T-helper 17 cell (primary cell): Measurements from ENCODE around the gene RIMBP2. TPM values are rescaled to one million over a fixed set of nuclear protein-coding genes. Genes with fewer than 3 reads are reported as not detected.

Experiments
- ATAC-seq: fragments of 150-1000 bp; cut with Tn5 transposase; 2 replicates; pipeline ENCODE4 v1.10.0; 2021; ENCODE audit warnings: mild to moderate bottlenecking, moderate library complexity
- DNase-seq, 3 donors: peaks; one replicate each; pipeline versions ENCODE4 v3.0.0 to v3.0.0-alpha.2; 2020 to 2021
- H3K9me3 ChIP-seq: one replicate; pipeline ENCODE4 v1.7.0; 2013; ENCODE audit warnings: low read length, mild to moderate bottlenecking; ENCODE audit not compliant: control insufficient read depth, poor library complexity, severe bottlenecking
- H3K27ac Mint-ChIP-seq: one replicate; pipeline ENCODE4 v1.8.0; 2022; ENCODE audit warnings: mild to moderate bottlenecking, moderate library complexity, mixed read lengths
- H3K27me3 Mint-ChIP-seq: one replicate; pipeline ENCODE4 v1.8.0; 2022; ENCODE audit warnings: mixed read lengths
- H3K36me3 Mint-ChIP-seq: one replicate; pipeline ENCODE4 v1.8.0; 2022; ENCODE audit warnings: low read depth, mixed read lengths
- H3K4me1 Mint-ChIP-seq: one replicate; pipeline ENCODE4 v1.8.0; 2022; ENCODE audit warnings: mild to moderate bottlenecking, mixed read lengths
- H3K4me3 Mint-ChIP-seq: one replicate; pipeline ENCODE4 v1.8.0; 2022; ENCODE audit warnings: mild to moderate bottlenecking, moderate library complexity, mixed read lengths
- total RNA-seq, 4 donors: library from RNA in 2 of 4; stranded (reverse) in 2 of 4; gene quantifications; one replicate each; pipeline ENCODE4 v1.2.3 and lab custom pipeline; 2022 to 2026

Gene RIMBP2
- total RNA-seq, 2 donors from 2014 or later, result not detected

DNA sequence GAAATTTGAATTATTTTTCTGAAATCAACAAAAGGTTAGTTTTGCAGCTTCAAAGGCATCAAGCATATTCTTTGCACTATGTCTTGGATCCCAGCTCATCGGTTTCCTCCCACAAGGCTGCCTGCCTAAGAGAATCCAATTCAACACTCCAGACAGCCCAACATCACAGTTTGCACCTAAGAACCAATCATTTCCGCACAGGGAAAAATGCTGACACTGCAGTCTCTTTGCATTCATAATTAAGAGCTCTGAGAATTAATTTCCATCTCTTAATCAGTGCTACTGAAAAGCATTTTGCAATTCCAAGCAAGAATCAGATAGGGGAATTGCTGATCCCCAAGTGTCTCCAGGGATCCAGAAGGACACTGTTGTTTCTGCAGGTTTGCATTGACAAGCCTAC is 202.5 kb downstream of the RIMBP2 start:
- Mint-ChIP-seq H3K27me3 (no peaks in the 10 kb centered on the region), H3K27ac (no peak overlapping the region)

DNA sequence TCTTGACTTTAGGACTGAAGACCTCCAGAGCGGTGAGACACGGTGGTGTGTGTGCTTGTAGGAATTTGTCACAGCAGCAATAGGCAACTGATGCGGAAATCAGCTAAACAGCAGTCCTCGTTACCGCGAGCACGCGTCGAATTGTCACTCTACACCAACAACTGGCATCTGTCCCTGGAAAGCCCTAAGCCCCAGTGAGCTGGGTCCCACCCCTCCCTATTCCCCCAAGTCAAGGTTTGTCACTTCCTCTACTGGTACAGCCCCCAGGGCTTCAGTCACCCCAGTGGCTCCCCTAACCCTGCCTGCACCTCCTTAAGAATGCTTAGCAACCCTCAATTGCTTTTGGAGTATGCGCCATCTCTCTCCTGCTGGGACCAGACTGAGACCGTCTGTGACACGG is 204.8 kb downstream of the RIMBP2 start:
- no peaks in the 10 kb centered on the region for H3K9me3 ChIP-seq
- no peaks in the 10 kb centered on the region for H3K27me3 Mint-ChIP-seq
- H3K4me1 Mint-ChIP-seq, result no peaks in the 10 kb centered on the region
- DNase-seq (no peak), ATAC-seq (no peak)
- no peak overlapping the region for H3K4me3 Mint-ChIP-seq
- no peaks in the 10 kb centered on the region for H3K36me3 Mint-ChIP-seq
- no peak overlapping the region for H3K27ac Mint-ChIP-seq

More for the DNA sequence above, 202.5 kb downstream of the RIMBP2 start:
- H3K9me3 ChIP-seq, result no peaks in the 10 kb centered on the region
- ATAC-seq (no peak), DNase-seq (no peak)
- Mint-ChIP-seq H3K36me3 (no peaks in the 10 kb centered on the region), H3K4me3 (no peak overlapping the region), H3K4me1 (no peaks in the 10 kb centered on the region)

GRCh38 chr12:130509454-130509853 is 206.6 kb downstream of the RIMBP2 start:
- Mint-ChIP-seq H3K36me3 (no peaks in the 10 kb centered on the region), H3K27me3 (no peaks in the 10 kb centered on the region), H3K4me1 (no peaks in the 10 kb centered on the region), H3K4me3 (no peak overlapping the region), H3K27ac (no peak overlapping the region)
- no peak for DNase-seq
- no peak for ATAC-seq
- no peaks in the 10 kb centered on the region for H3K9me3 ChIP-seq

DNA sequence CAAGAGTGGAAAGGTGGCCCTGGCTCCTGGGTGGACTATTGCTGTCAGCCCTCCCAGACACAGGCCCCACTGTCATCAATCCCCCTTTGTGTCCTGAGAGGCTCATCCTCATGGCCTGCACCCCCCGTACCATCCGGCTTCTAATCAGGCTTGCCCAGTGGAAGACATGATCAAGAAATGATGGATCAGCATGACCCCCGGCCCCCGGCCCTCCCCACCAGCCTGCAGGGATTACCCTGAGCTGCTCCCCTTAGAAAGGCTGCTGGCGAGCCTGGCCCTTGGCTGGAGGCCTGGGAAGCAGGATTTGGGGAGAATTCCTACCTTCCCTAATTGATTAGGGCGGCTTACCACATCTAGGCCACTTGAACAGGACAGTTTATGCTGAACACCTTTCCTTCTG is 207.3 kb downstream of the RIMBP2 start:
- DNase-seq (no peak), ATAC-seq (no peak)
- Mint-ChIP-seq H3K27me3 (no peaks in the 10 kb centered on the region), H3K4me1 (no peaks in the 10 kb centered on the region), H3K4me3 (no peak overlapping the region), H3K27ac (no peak overlapping the region), H3K36me3 (no peaks in the 10 kb centered on the region)
- H3K9me3 ChIP-seq, result no peaks in the 10 kb centered on the region

GRCh38 chr12:130508318-130508717 is 207.8 kb downstream of the RIMBP2 start:
- DNase-seq, result no peak
- H3K4me1 Mint-ChIP-seq, result no peaks in the 10 kb centered on the region
- H3K4me3 Mint-ChIP-seq, result no peak overlapping the region
- no peaks in the 10 kb centered on the region for H3K9me3 ChIP-seq
- H3K27ac Mint-ChIP-seq, result no peak overlapping the region
- H3K36me3 Mint-ChIP-seq, result no peaks in the 10 kb centered on the region
- ATAC-seq, result no peak
- no peaks in the 10 kb centered on the region for H3K27me3 Mint-ChIP-seq

DNA sequence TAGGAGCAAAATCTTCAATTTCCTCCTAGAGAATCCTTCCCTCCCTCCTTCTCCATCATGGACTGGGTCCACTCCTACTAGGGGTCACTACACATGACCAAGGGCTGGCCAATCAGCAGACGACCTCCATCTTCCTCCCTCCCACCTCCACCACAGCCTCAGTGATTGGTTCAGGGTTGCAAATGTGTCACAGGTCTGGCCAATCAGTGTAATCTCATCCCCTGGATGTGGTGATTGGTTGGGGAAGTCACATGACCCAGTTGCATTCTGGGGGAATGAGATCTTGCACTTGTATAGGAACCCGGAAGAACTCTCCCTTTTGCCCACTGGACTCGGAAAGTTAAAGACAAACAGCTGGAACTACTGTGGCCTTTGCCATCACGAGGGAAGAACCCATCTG is 209.3 kb downstream of the RIMBP2 start:
- DNase-seq (no peak), ATAC-seq (no peak)
- Mint-ChIP-seq H3K4me1 (no peaks in the 10 kb centered on the region), H3K27ac (no peak overlapping the region), H3K36me3 (no peaks in the 10 kb centered on the region), H3K27me3 (no peaks in the 10 kb centered on the region), H3K4me3 (no peak overlapping the region)
- no peaks in the 10 kb centered on the region for H3K9me3 ChIP-seq

DNA sequence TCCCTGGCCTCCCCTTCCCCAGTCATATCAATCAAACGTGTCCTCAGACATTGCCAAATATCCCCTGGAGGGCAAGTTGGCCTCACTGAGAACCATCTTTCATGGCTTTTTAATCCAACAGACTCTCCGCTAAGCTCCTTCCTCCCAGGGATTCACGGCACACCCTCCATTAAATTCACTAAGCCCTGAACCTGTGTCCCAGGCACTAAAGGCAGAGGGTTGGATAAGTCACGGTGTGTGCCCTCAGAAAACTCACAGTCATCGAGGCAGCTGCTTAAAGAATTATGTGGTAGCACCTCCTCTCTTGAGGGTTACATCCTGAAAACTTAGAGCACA is 211.3 kb downstream of the RIMBP2 start:
- ATAC-seq (no peak), DNase-seq (no peak)
- H3K27ac Mint-ChIP-seq, result no peak overlapping the region
- no peaks in the 10 kb centered on the region for H3K27me3 Mint-ChIP-seq
- H3K4me1 Mint-ChIP-seq, result no peaks in the 10 kb centered on the region
- H3K4me3 Mint-ChIP-seq, result no peak overlapping the region
- no peaks in the 10 kb centered on the region for H3K36me3 Mint-ChIP-seq
- H3K9me3 ChIP-seq, result no peaks in the 10 kb centered on the region

DNA sequence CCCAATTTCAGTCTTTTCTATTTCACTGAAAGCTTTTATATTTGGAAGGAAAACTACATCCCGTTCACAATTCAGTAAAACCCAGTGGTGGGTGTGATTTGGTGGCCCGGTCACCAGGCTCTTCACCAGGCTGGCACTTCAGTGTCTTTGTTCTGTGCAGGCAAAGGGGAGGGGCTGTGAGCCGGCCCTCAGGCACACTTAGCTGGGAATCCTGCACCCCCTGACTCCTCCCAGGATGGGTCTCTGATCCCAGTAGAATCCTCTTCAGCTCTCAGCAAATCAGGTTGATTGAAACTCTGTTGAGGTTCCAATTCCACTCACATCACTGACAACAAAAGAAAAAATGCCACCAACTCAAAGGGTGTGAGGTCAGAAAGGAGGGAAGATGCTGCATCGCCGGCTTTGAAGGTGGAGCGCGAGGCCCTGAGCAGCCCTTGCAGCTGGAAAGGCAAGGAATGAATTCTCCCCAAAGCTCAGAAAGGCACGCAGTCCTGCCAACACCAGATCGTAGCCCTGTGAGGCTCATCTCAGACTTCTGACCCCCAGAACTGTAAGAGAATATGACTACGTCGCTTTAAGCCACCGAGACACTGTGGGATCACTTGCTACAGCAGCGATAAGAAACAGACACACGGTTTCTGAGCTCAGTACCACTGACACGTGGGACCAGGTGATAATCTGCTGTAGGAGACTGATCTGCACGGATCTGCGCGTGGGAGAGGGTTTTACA is 211.8 kb downstream of the RIMBP2 start:
- Mint-ChIP-seq H3K4me1 (no peaks in the 10 kb centered on the region), H3K4me3 (no peak overlapping the region), H3K27me3 (no peaks in the 10 kb centered on the region), H3K27ac (no peak overlapping the region), H3K36me3 (no peaks in the 10 kb centered on the region)
- ATAC-seq (no peak), DNase-seq (no peak)
- H3K9me3 ChIP-seq, result no peaks in the 10 kb centered on the region

- Mint-ChIP-seq H3K4me3 (no peak overlapping the region), H3K36me3 (no peaks in the 10 kb centered on the region), H3K27ac (no peak overlapping the region), H3K4me1 (no peaks in the 10 kb centered on the region), H3K27me3 (no peaks in the 10 kb centered on the region)
- ATAC-seq (no peak), DNase-seq (no peak)
- H3K9me3 ChIP-seq, result no peaks in the 10 kb centered on the region
Observed at GRCh38 chr12:130501821-130502220, 214.3 kb downstream of the RIMBP2 start.

DNA sequence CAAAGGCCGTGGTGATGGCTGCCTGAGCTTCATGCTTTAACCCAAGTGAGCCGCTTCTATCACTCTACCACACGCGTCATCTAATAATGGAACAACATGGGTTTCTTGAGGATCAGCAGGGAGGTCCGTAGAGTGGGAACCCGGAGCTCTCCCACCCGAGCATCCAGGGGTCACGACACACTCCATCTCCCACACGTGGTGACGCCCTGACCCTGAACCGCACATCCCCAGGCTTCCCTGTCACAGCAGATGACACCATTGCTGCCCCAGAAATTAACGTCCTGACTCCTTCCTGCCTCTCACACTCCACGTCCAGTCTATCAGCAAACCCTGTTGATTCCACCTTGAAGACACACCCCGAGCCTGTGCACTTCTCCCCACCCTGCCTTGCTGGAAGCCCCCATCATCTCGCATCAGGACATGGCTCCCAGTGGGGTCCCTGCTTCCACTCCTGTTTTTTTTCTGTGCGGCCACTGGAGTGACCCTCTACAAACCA is 215.2 kb downstream of the RIMBP2 start:
- no peak for ATAC-seq
- H3K27me3 Mint-ChIP-seq, result no peaks in the 10 kb centered on the region

GRCh38 chr12:130499474-130499873 is 216.6 kb downstream of the RIMBP2 start:
- no peaks in the 10 kb centered on the region for H3K36me3 Mint-ChIP-seq
- no peaks in the 10 kb centered on the region for H3K9me3 ChIP-seq
- no peak overlapping the region for H3K4me3 Mint-ChIP-seq
- ATAC-seq, result no peak
- DNase-seq, result no peak
- no peaks in the 10 kb centered on the region for H3K4me1 Mint-ChIP-seq
- no peaks in the 10 kb centered on the region for H3K27me3 Mint-ChIP-seq
- H3K27ac Mint-ChIP-seq, result no peak overlapping the region

More for the DNA sequence above, 215.2 kb downstream of the RIMBP2 start:
- no peaks in the 10 kb centered on the region for H3K9me3 ChIP-seq
- Mint-ChIP-seq H3K36me3 (no peaks in the 10 kb centered on the region), H3K4me3 (no peak overlapping the region), H3K27ac (no peak overlapping the region), H3K4me1 (no peaks in the 10 kb centered on the region)
- DNase-seq, result no peak

DNA sequence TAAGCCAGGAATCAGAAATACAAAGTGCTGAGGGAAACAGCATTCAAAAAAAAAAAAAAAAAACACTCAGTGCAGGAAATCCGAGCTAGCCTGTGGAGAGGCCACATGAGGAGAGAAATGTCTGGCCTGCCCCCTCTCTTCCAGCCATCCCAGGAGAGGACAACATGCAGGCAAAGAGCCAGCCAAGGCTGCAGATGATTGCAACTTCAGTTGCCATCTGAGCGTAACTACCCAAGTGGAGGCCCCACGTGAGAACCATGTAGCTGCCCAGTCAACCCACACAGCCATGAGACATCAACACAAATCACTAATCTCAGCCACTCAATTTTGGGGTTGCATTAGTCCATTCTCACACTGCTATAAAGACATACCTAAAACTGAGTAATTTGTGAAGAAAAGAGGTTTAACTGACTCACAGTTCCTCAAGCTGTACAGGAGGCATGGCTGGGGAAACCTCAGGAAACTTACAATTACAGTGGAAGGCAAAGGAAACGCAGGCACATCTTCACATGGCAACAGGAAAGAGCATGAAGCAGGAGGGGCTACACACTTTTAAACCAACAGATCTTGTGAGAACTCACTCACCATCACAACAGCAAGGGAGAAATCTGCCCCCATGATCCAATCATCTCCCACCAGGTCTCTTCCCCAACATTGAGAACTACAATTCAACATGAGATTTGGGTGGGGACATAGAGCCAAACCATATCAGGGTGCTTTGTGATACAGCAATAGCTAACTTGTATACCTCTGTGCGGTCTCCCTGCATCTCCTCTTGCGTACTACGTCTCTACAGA is 217.3 kb downstream of the RIMBP2 start:
- H3K36me3 Mint-ChIP-seq, result no peaks in the 10 kb centered on the region
- no peak for DNase-seq
- no peaks in the 10 kb centered on the region for H3K27me3 Mint-ChIP-seq
- no peak overlapping the region for H3K27ac Mint-ChIP-seq
- no peaks in the 10 kb centered on the region for H3K9me3 ChIP-seq
- no peak overlapping the region for H3K4me3 Mint-ChIP-seq
- no peak for ATAC-seq
- H3K4me1 Mint-ChIP-seq, result no peaks in the 10 kb centered on the region

DNA sequence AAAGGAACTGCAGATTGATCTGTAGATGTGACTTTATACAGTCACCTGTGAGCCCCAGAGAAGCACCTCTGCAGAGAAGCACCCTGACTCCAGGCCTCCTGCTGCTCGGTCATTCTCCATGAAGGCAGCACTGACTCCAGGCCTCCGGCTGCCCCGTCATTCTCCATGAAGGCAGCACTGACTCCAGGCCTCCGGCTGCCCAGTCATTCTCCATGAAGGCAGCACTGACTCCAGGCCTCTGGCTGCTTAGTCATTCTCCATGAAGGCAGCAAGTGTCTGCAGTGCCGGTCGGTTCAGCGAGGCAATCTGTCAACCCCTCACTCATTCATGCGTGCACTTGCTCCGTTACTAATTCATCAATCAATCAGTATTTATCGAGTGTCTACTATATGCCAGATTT is 218.1 kb downstream of the RIMBP2 start:
- no peak for ATAC-seq
- no peak overlapping the region for H3K4me3 Mint-ChIP-seq
- no peaks in the 10 kb centered on the region for H3K27me3 Mint-ChIP-seq
- no peaks in the 10 kb centered on the region for H3K9me3 ChIP-seq
- H3K36me3 Mint-ChIP-seq, result no peaks in the 10 kb centered on the region
- no peaks in the 10 kb centered on the region for H3K4me1 Mint-ChIP-seq
- DNase-seq, result no peak
- H3K27ac Mint-ChIP-seq, result no peak overlapping the region

DNA sequence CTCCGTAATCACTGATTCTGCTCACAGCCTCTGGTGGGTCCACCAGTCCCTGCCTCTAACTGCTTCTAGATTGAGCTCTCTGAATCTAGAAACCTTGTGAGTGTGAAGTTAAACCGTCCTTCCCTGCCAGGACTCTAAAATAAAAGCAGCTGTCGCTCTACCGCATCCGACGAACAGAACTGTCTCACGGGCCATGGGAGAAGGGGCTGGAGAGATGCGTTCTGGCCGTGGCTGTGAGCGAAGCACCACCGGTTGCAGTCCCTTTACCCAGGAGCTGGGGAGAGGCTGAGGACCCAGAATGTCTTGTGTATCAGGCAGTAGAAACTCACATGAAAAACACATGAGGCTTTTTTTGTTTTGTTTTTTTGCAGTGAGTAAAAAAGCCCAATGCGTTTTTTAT is 218.8 kb downstream of the RIMBP2 start:
- H3K27me3 Mint-ChIP-seq, result no peaks in the 10 kb centered on the region
- H3K27ac Mint-ChIP-seq, result no peak overlapping the region
- ATAC-seq (no peak), DNase-seq (no peak)
- H3K4me3 Mint-ChIP-seq, result no peak overlapping the region
- H3K9me3 ChIP-seq, result no peaks in the 10 kb centered on the region
- H3K36me3 Mint-ChIP-seq, result no peaks in the 10 kb centered on the region
- no peaks in the 10 kb centered on the region for H3K4me1 Mint-ChIP-seq
